Measurements from ENCODE around the gene CNR2.
"Not testable (repeated sequence)": the region's sequence is repeated elsewhere in the genome, so short reads cannot be mapped to it uniquely, and the experiment has no call there.

Gene CNR2

DNA sequence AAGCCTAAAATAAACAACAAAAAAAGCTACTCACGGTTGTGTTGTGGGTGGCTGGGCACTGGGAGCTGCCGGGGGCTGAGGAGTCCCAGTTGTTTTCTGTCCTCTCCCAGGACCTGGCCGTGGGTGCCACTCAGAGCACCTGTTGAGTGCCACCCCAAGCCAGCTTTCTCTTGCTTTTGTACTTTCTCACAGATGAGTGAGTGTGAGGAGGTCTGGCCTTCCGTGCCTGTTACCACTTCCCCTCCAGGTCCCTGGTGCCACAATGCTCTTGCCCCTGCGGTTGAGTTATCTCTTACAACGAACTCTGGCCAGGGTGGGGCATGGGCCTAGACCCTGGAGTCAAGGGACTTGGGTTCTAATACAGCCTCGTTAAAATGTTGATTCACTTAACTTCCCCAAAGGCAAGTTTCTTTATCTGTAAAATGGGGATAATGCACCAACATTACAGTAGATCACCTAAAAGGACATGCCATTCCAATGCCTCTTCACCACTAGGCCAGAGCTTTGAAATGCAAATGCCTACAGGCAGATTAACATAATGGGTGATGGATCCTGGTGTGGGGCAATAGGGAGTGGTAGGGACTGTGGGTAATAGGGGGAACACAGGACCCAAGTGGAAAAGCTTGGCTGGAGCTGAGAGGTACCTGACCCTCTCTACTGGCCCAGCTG is at the start of gene CNR2:
Gene CNR2, minus strand, starts transcription at position 151 of the 669 bp plus-strand sequence. CDS start 37,745 bp downstream, outside the sequence.
- FAIRE-seq (peak; percentile 68), DNase-seq (ENCODE audit: extremely low spot score, insufficient read length, low read depth) (no peak)

GRCh38 chr1:23960291-23961020 is 47.3 kb upstream of the CNR2 start:
- FAIRE-seq: peak; percentile 76
- DNase-seq (ENCODE audit: extremely low spot score, insufficient read length, low read depth): no peak

DNA sequence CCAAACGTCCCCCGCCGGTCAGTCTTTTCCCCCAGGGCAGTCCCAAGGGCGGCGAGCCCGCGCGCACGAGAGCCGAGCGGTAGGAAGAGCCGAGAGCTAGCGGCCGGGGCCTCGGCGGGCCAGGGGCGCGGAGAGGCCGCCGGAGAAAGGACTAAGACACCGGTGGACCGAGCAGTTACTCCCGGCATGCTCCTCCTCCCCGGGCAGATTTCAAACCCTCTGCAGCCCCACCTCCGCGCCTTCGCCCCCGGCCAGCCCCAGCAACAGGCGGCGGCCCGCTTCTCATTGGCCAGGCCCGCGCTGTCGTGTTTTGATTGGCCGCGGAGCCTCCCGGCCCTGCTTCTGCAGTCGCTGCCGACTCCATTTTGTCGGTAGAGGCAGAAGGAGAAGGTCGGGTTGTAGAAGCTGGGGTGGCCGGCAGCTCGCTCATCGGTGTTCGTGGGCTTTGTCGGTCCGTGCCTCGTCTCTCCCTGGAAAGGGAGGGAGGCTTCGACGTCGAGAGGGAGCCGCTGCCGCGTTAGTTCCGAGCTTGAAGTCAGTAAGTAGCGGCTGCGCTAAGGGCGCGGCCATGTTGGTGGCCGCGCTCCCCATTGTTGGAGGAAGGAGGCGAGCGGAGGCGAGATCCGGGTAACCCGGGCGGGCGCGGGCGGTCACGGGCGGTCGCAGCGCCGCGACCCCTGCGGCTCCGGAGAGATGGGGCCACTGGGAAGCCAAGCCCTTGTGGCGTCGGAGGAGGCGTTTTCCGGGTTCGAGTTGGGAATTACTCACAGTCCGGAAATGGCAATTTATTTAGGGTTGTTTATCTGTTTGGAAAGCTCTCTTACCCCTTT is 46.5 kb upstream of the CNR2 start, which contains the start of gene PNRC2:
Gene PNRC2, plus strand, starts transcription at position 368 of the 830 bp plus-strand sequence. CDS start 1,630 bp downstream, outside the sequence.
- peak; percentile 91 for DNase-seq (ENCODE audit: extremely low spot score, insufficient read length, low read depth)
- FAIRE-seq: peak; percentile 97

- FAIRE-seq: no peak
- peak; percentile 70 for DNase-seq (ENCODE audit: extremely low spot score, insufficient read length, low read depth)
Observed at GRCh38 chr1:23958810-23959460, 45.8 kb upstream of the CNR2 start.

DNA sequence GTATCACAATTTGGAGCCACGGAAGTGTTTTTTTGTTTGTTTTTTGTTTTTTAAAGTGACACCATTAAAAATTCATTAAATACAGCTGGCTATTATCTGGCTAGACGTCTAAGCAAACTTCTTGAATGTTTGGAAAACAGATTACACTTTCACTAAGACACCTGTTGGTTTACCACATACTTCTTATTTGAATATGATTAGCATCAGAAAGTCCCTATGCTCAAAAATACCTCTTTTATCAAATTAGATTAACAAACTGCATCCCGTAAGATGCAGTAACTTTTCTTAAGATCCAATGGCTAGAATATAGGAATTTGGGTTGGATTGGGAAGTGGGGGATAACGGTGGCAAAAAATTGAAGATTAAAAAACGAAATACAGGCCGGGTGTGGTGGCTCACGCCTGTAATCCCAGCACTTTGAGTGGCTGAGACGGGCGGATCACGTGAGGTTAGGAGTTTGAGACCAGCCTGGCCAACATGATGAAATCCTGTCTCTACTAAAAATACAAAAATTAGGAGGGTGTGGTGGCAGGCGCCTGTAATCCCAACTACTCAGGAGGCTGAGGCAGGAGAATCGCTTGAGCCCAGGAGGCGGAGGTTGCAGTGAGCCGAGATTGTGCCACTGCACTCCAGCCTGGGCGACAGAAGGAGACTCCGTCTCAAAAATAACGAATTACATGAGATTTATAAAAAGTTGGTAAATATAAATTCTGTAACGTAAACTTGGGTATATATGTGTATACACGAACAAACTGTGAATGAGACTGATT is 45.1 kb upstream of the CNR2 start:
- FAIRE-seq; DNase-seq (ENCODE audit: extremely low spot score, insufficient read length, low read depth): not testable (repeated sequence)

- DNase-seq (ENCODE audit: extremely low spot score, insufficient read length, low read depth) (no peak), FAIRE-seq (no peak)
Observed at GRCh38 chr1:23957096-23957495, 43.9 kb upstream of the CNR2 start.

DNA sequence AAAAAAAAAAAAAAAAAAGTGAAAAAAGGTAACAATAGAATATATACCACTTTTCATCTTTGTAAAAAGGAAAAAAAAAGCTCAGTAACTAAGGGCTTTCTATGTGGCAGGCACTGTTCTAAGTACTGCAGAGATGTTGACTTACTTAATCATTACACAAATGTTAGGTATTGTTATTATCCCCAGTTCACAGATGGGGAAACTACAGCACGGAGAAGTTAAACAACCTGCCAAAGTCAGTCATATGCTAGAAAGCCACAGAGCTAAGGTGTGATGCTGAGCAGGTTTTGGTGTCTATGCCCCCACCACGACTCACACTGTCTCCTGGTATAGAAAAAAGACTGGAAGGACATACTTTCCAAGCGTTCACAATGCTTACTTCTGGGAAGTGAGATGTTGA is 39.9 kb upstream of the CNR2 start:
- DNase-seq (ENCODE audit: extremely low spot score, insufficient read length, low read depth) (no peak), FAIRE-seq (no peak)

GRCh38 chr1:23947366-23947765 is 34.2 kb upstream of the CNR2 start:
- FAIRE-seq (no peak), DNase-seq (ENCODE audit: extremely low spot score, insufficient read length, low read depth) (no peak)

- FAIRE-seq: no peak
- DNase-seq (ENCODE audit: extremely low spot score, insufficient read length, low read depth): no peak
Observed at GRCh38 chr1:23936481-23937176, 23.5 kb upstream of the CNR2 start.

DNA sequence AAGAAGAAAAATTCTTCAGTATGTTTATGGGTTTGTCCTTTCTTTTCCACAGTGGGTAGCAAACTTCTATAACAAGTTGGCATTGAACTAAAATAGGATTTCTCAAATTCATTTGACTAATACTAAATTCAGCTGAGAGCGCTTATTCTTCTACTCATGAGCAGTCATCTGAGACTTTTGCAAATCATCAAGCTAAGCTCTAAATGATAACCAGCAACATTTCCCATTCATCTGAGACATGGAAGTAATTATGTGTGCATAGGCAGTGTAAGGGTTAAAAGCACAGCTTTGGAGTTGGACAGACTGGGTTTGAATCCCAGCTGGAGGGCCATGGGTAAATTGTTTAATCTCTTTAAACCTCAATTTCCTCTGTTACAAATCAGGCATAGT is 18.3 kb upstream of the CNR2 start:
- no peak for DNase-seq (ENCODE audit: extremely low spot score, insufficient read length, low read depth)
- no peak for FAIRE-seq

DNA sequence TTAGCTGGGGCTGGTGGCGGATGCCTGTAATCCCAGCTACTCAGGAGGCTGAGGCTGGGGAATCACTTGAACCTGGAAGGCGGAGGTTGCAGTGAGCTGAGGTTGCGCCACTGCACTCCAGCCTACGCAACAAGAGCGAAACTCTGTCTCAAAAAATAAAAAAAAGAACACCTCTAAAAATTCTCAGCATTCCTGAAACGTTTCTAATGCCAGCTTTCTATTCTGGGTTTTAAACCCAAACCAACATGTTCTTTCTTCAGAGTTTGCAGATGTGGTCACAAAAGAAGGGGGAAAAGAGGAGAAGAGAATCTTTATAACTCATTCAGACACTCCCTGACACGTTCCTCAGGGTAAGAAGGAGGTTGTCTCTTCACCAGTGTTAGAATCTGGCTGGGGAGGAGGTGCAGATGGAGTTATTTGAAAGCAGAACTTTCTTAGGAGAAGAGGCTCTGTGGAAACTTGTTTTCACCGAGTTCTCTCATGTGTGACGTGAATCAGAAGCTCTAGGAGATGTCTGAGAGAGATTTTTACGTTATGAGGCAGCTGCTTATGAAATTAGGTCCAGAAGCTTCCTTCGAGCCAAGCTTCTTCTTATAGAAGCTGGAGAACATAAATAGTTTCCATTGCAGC is 17.8 kb upstream of the CNR2 start:
- FAIRE-seq: peak; percentile 48

DNA sequence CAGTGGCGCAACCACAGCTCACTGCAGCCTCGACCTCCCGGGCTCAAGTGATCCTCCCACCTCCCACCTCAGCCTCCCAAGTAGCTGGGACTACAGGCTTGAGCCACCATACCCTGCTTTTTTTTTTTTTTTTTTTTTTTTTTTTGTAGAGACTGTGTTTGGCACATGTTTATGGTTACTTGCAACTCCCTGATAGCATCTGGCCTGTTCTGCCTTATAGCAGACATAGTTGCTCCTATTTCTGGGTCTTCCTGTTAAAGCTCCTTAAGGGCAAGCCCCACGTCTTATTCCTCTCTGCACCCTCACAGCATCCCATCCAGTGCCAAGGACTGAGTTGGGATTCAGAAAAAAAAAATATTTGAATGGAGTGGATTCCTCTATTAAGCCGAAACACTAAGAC is 17.1 kb upstream of the CNR2 start:
- FAIRE-seq: no peak
- no peak for DNase-seq (ENCODE audit: extremely low spot score, insufficient read length, low read depth)

More for the DNA sequence above, 17.8 kb upstream of the CNR2 start:
- DNase-seq (ENCODE audit: extremely low spot score, insufficient read length, low read depth): no peak

DNA sequence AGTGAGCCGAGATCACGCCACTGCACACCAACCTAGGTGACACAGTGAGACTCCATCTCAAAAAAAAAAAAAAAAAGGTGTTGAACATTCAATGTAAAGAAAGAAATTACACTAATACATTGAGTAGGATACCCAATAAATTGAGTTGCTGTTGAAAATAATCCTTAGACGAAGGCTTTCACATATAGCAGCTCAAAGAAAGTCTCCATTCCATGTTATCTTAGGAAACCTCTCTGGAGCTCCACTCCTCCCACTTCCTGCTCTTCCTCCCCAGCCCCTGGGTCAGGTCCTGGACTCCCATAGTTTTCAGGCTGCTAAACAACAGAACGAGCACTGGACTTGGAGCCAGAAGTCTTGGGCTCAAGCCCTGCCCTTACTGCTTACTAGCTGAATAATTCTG is 15.6 kb upstream of the CNR2 start:
- DNase-seq (ENCODE audit: extremely low spot score, insufficient read length, low read depth) (no peak), FAIRE-seq (no peak)

DNA sequence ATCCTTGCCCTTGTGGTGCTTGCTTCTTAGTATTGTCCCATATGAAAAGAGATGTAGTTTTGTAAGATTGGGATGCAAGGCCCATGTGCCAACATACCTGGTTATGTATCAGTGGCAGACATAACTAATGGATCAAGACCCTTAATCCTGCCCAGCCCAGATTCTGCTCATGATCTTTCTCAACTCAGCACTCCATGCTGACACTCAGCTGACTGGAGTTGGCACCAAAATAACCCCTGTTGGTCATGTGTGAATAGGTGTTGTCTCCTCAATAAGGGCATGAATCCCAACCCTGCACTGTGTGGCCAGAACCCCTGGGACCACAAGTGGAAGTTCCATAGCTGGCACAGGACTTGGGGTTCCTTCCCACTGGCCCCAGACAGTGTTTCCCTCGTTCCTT is 13.9 kb upstream of the CNR2 start:
- FAIRE-seq: no peak
- no peak for DNase-seq (ENCODE audit: extremely low spot score, insufficient read length, low read depth)

- DNase-seq (ENCODE audit: extremely low spot score, insufficient read length, low read depth): no peak
- no peak for FAIRE-seq
Observed at GRCh38 chr1:23925279-23925678, 12.1 kb upstream of the CNR2 start.

GRCh38 chr1:23924601-23925000 is 11.4 kb upstream of the CNR2 start:
- FAIRE-seq (no peak), DNase-seq (ENCODE audit: extremely low spot score, insufficient read length, low read depth) (no peak)

- FAIRE-seq: no peak
Observed at GRCh38 chr1:23923592-23924499, 10.7 kb upstream of the CNR2 start.

More at GRCh38 chr1:23923592-23924499, 10.7 kb upstream of the CNR2 start:
- no peak for DNase-seq (ENCODE audit: extremely low spot score, insufficient read length, low read depth)
